GM21529 (cell line): ENCODE data around the gene UBE2A.

Source experiments
- ATAC-seq: cut with Tn5 transposase; IDR thresholded peaks from one replicate; pipeline ENCODE4 v1.9.1; 2021; ENCODE audit not compliant: unreplicated experiment

Gene UBE2A

GRCh38 chrX:119606280-119607017 lies 32.1 kb downstream of the UBE2A start, which contains the start of gene NKRF:
NKRF (minus strand) TSS chrX:119606424.
- peak; percentile 75 for ATAC-seq

GRCh38 chrX:119607018-119607389 lies 32.6 kb downstream of the UBE2A start:
- ATAC-seq = no peak

DNA sequence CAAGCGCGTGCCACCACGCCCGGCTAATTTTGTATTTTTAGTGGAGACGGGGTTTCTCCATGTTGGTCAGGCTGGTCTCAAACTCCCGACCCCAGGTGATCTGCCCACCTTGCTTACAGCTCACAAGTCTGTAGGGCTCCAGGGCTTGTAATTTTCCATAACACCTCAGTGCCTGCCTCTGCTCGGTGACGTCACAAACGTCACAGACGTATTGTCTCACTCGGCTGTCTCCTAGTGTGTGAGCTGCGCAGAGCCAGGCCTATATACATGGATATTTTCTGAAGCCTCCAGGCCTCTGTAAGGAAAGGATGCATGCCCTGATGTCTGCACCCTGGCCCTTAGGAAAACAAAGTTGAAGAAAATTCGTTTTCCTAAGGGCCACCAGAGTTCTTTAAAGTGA lies 40.4 kb downstream of the UBE2A start:
- no peak for ATAC-seq

GRCh38 chrX:119617517-119618164 lies 43.3 kb downstream of the UBE2A start:
- peak; percentile 69 for ATAC-seq

- ATAC-seq = peak; percentile 35
These were observed 44.1 kb downstream of the UBE2A start for GRCh38 chrX:119618439-119618838.

DNA sequence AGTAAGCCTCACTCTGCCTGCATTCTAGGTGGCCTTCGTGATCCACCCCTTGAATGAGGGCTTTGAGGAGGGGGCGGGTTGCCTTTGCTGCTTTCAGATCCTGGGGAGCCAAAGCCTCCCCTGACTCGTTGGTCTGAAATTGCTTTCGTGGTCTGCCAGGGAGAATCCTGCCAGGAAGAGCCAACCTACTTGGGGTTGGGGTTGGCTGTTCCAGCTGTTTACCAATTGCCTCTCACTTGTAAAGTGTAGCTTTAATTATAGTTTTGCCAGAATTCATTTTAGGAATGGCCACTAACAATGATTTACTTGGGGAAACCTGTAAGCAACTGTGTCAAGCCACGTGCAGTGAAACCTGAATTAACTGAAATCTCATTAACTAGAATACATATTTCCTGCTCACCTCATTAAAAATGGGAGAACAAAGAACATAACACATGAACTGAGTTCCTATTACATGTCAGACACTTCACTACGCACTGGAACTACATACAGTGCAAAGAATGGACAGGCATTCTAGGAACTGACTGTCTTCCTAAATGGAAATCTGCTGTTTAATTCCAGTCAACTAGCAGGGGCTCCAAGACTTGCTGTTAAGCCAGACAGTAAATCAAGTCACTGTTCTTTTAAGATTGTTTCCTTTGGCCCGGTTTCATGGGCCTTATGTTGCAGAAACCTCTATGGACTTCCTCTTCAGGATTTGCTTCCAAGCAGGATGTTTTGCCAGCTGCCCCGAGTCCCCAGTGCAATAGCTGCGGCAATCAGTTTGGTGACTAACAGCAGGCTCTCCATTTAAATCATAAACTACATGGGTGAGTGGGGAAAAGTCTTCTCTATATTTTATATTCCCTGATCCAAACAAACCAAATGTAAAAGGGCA lies 48.2 kb downstream of the UBE2A start:
- ATAC-seq = no peak

DNA sequence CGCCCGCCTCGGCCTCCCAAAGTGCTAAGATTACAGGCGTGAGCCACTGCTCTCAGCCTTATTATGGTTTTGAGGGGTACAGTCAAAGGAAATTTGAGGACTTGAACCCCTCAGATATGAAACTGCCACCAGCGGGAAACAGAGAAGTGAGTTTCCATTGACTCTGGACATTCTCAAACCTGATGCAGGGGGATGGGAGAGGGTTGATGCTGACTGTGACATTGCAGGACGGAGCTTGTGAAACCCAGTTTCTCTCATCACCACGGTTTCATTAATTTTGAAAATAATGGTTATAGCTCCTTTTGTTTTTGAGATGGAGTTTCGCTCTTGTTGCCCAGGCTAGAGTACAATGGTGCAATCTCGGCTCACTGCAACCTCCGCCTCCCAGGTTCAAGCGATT lies 50.1 kb downstream of the UBE2A start:
- no peak for ATAC-seq

GRCh38 chrX:119624951-119625668 lies 50.7 kb downstream of the UBE2A start:
- no peak for ATAC-seq

- no peak for ATAC-seq
These were observed 51.5 kb downstream of the UBE2A start for GRCh38 chrX:119625843-119626242.
